H1 (cell line): ENCODE results near the gene PFDN6. TPM values are rescaled to one million over a fixed set of nuclear protein-coding genes. Genes with fewer than 3 reads are reported as not detected.

ENCODE experiments used
- CTCF ChIA-PET: fragments of 300-600 bp; sonication (Branson Sonifier 250); formaldehyde crosslinking; loops from one replicate; lab custom pipeline; 2021; ENCODE audit not compliant: partially characterized antibody; lab: Charles Lee
- POLR2A ChIA-PET: fragments of 300-600 bp; sonication (Branson Sonifier 250); formaldehyde crosslinking; loops from one replicate; lab custom pipeline; 2021; ENCODE audit warnings: inconsistent platforms; ENCODE audit not compliant: partially characterized antibody; lab: Charles Lee
- DNase-seq, 2 experiments: peaks; one replicate each; pipeline versions ENCODE4 v3.0.0 to v3.0.0-alpha.2; 2010 to 2022; ENCODE audit warnings: low spot score in 2 of 2, low read depth in 1 of 2, mixed read lengths in 1 of 2
- FAIRE-seq: peaks from 2 replicates; lab custom pipeline; 2011; peaks lifted over from hg19 to GRCh38; lab: Jason Lieb, UNC
- H2AFZ ChIP-seq: 2 replicates; pipeline ENCODE4 v1.8.1; 2012; ENCODE audit warnings: low read length, inconsistent platforms
- H2AK5ac ChIP-seq: 2 replicates; pipeline ENCODE4 v1.6.1; 2013; ENCODE audit warnings: low read depth, low read length
- H2BK120ac ChIP-seq: replicated peaks from 2 replicates; pipeline ENCODE3; 2013; ENCODE audit warnings: low read depth, low read length, inconsistent platforms
- H2BK12ac ChIP-seq: 2 replicates; pipeline ENCODE4 v1.6.1; 2013; ENCODE audit warnings: low read depth, low read length
- H2BK15ac ChIP-seq: 2 replicates; pipeline ENCODE4 v1.6.1; 2013; ENCODE audit warnings: low read length
- H2BK20ac ChIP-seq: 2 replicates; pipeline ENCODE4 v1.6.1; 2013; ENCODE audit warnings: low read length
- H2BK5ac ChIP-seq: 2 replicates; pipeline ENCODE4 v1.6.1; 2013; ENCODE audit warnings: low read depth, low read length
- H3K14ac ChIP-seq: 2 replicates; pipeline ENCODE4 v1.6.1; 2013; ENCODE audit warnings: inconsistent platforms; ENCODE audit not compliant: insufficient read length
- H3K18ac ChIP-seq: 2 replicates; pipeline ENCODE4 v1.6.1; 2013; ENCODE audit warnings: low read length; ENCODE audit errors: extremely low read depth
- H3K23ac ChIP-seq: 2 replicates; pipeline ENCODE4 v1.6.1; 2013; ENCODE audit warnings: inconsistent platforms; ENCODE audit not compliant: insufficient read length
- H3K23me2 ChIP-seq: 2 replicates; pipeline ENCODE4 v1.6.1; 2013; ENCODE audit warnings: low read depth, low read length
- H3K27ac ChIP-seq: 2 replicates; pipeline ENCODE4 v1.6.1; 2011; ENCODE audit warnings: low read depth, low read length, inconsistent platforms
- H3K27me3 ChIP-seq, 4 experiments: replicated peaks in 1 of 4; 1 replicate in 1 of 4; 2 replicates in 3 of 4; pipeline versions ENCODE4 v1.6.1 to v1.8.1; 2011 to 2013; ENCODE audit warnings: low read length in 3 of 4, mild to moderate bottlenecking in 3 of 4, inconsistent platforms in 2 of 4, mixed read lengths in 2 of 4, moderate library complexity in 1 of 4; ENCODE audit not compliant: control insufficient read depth in 3 of 4, insufficient read depth in 3 of 4; ENCODE audit errors: extremely low read depth in 1 of 4
- H3K36me3 ChIP-seq, 4 experiments: 2 replicates each; pipeline versions ENCODE4 v1.6.1 to v1.8.1; 2011 to 2013; ENCODE audit warnings: mild to moderate bottlenecking in 4 of 4, low read length in 3 of 4, moderate library complexity in 2 of 4, control low read depth in 1 of 4, inconsistent platforms in 1 of 4; ENCODE audit not compliant: insufficient read depth in 4 of 4, control insufficient read depth in 2 of 4
- H3K4ac ChIP-seq: replicated peaks from 2 replicates; pipeline ENCODE3; 2013; ENCODE audit warnings: low read length, low read depth, mixed read lengths, inconsistent platforms; ENCODE audit not compliant: insufficient read length
- H3K4me1 ChIP-seq, 4 experiments: replicated peaks in 1 of 4; 1 replicate in 1 of 4; 2 replicates in 3 of 4; pipeline versions ENCODE4 v1.6.1 to v1.8.1; 2011 to 2013; ENCODE audit warnings: low read length in 3 of 4, inconsistent platforms in 2 of 4, mixed read lengths in 1 of 4; ENCODE audit not compliant: insufficient read depth in 4 of 4, control insufficient read depth in 3 of 4
- H3K4me2 ChIP-seq, 2 experiments: 2 replicates each; pipeline versions ENCODE4 v1.6.1 to v1.8.1; 2011 to 2013; ENCODE audit warnings: low read depth in 2 of 2, low read length in 2 of 2, control low read depth in 1 of 2, inconsistent platforms in 1 of 2, mild to moderate bottlenecking in 1 of 2; ENCODE audit not compliant: insufficient read depth in 1 of 2
- H3K4me3 ChIP-seq, 4 experiments: fragments of 200-600, 300-600 bp in 1 of 4; sonication (generic), shearing (Covaris generic), sonication (Bioruptor Twin) in 1 of 4; 2 replicates each; pipeline versions ENCODE4 v1.5.1 to v1.8.1; 2011 to 2016; ENCODE audit warnings: low read length in 4 of 4, low read depth in 3 of 4, control low read depth in 2 of 4, inconsistent platforms in 2 of 4, mild to moderate bottlenecking in 2 of 4, mixed read lengths in 1 of 4, moderate library complexity in 1 of 4; ENCODE audit not compliant: insufficient read depth in 2 of 4; ENCODE audit errors: extremely low read depth in 1 of 4
- H3K56ac ChIP-seq: replicated peaks from 2 replicates; pipeline ENCODE3; 2013; ENCODE audit warnings: low read depth, mild to moderate bottlenecking, mixed read lengths, low read length, inconsistent platforms; ENCODE audit not compliant: insufficient read length
- H3K79me1 ChIP-seq: 2 replicates; pipeline ENCODE4 v1.6.1; 2013; ENCODE audit warnings: low read depth, low read length, control low read depth
- H3K79me2 ChIP-seq, 2 experiments: 2 replicates each; pipeline versions ENCODE4 v1.6.1 to v1.8.1; 2012 to 2013; ENCODE audit warnings: low read length in 2 of 2, mild to moderate bottlenecking in 2 of 2, inconsistent platforms in 1 of 2; ENCODE audit not compliant: insufficient read depth in 2 of 2, control insufficient read depth in 1 of 2
- H3K9ac ChIP-seq, 4 experiments: replicated peaks in 1 of 4; 1 replicate in 1 of 4; 2 replicates in 3 of 4; pipeline versions ENCODE4 v1.6.1 to v1.8.1; 2011 to 2013; ENCODE audit warnings: low read depth in 3 of 4, low read length in 3 of 4, control low read depth in 2 of 4, mild to moderate bottlenecking in 2 of 4, moderate library complexity in 2 of 4, inconsistent platforms in 1 of 4; ENCODE audit errors: extremely low read depth in 1 of 4
- H3K9me3 ChIP-seq, 2 experiments: 2 replicates each; pipeline versions ENCODE4 v1.6.1 to v1.8.1; 2012 to 2013; ENCODE audit warnings: mild to moderate bottlenecking in 2 of 2, moderate library complexity in 2 of 2, control low read depth in 1 of 2, inconsistent platforms in 1 of 2, low read depth in 1 of 2, low read length in 1 of 2, mixed read lengths in 1 of 2; ENCODE audit not compliant: insufficient read depth in 2 of 2
- H4K20me1 ChIP-seq, 2 experiments: replicated peaks in 1 of 2; 2 replicates each; pipeline versions ENCODE3 to v1.8.1; 2011 to 2013; ENCODE audit warnings: inconsistent platforms in 2 of 2, low read length in 2 of 2, mild to moderate bottlenecking in 1 of 2; ENCODE audit not compliant: insufficient read depth in 2 of 2, control insufficient read depth in 1 of 2
- H4K5ac ChIP-seq: 2 replicates; pipeline ENCODE4 v1.6.1; 2013; ENCODE audit warnings: low read length, low read depth, mixed read lengths, inconsistent platforms; ENCODE audit not compliant: insufficient read length
- H4K8ac ChIP-seq: 2 replicates; pipeline ENCODE4 v1.8.0; 2013; ENCODE audit warnings: mild to moderate bottlenecking, moderate library complexity, low read length, inconsistent platforms; ENCODE audit not compliant: insufficient read depth; ENCODE audit errors: extremely low read depth
- H4K91ac ChIP-seq: replicated peaks from 2 replicates; pipeline ENCODE3; 2013; ENCODE audit warnings: low read length, mixed read lengths, inconsistent platforms; ENCODE audit not compliant: insufficient read length
- POLR2A ChIP-seq, 2 experiments: IDR thresholded peaks; 1 replicate in 1 of 2; 2 replicates in 1 of 2; pipeline ENCODE4 v1.6.1; 2011; ENCODE audit warnings: low read depth in 2 of 2, low read length in 2 of 2, mild to moderate bottlenecking in 2 of 2; ENCODE audit errors: control extremely low read depth in 1 of 2
- SAP30 ChIP-seq: fragments of 300-600 bp; sonication (generic); IDR thresholded peaks from 2 replicates; pipeline ENCODE4 v1.7.1; 2012; ENCODE audit warnings: low read length, moderate library complexity, mild to moderate bottlenecking, inconsistent platforms; ENCODE audit not compliant: insufficient read depth, insufficient replicate concordance
- SP4 ChIP-seq: IDR thresholded peaks from 2 replicates; pipeline ENCODE4 v1.6.1; 2012; ENCODE audit warnings: low read length, inconsistent platforms
- TBP ChIP-seq: IDR thresholded peaks from 2 replicates; pipeline ENCODE4 v1.6.1; 2011; ENCODE audit warnings: low read depth, low read length, improper control_type of control experiment
- WGBS, 2 experiments: shearing (Covaris generic) in 1 of 2; methylation state at CpG; one replicate each; pipeline versions ENCODE4 v1.1.6 to v1.1.7; 2013 to 2015; ENCODE audit warnings: low lambda C conversion rate in 2 of 2, mixed read lengths in 2 of 2, inconsistent platforms in 1 of 2, low coverage in 1 of 2, missing lambda C conversion rate in 1 of 2; ENCODE audit not compliant: insufficient replicate concordance in 2 of 2, insufficient coverage in 1 of 2, insufficient read length in 1 of 2; ENCODE audit errors: extremely low coverage in 1 of 2, missing lambda C conversion rate in 1 of 2; 5-methylcytosine and 5-hydroxymethylcytosine counted together
- microRNA-seq, 2 experiments: library from miRNA; unstranded; fragments of <30 nt; microRNA quantifications; one replicate each; pipeline versions ENCODE4 to v1.2.0, GENCODE V29; 2016 to 2020; ENCODE audit warnings: borderline microRNAs expressed in 2 of 2, borderline number of aligned reads in 2 of 2, borderline replicate concordance in 1 of 2
- polyA plus RNA-seq, 7 experiments: library from polyadenylated mRNA; depleted of rRNA in 3 of 7; stranded (reverse) in 5 of 7; unstranded in 2 of 7; fragments of >200 nt in 5 of 7; fragments of 200-250 nt in 2 of 7; gene quantifications; 1 replicate in 5 of 7; 2 replicates in 1 of 7; 4 replicates in 1 of 7; pipeline versions ENCODE4 v1.2.1 to v1.2.3, GENCODE V29; 2011 to 2013; ENCODE audit warnings: missing spikeins in 2 of 7, mixed read lengths in 2 of 7
- total RNA-seq: library from RNA; stranded (reverse); fragmentation: NEBNext Ultra II Directional; extraction: Animal tissue kit (Norgen Biotek cat#: 25700); gene quantifications from 2 replicates; pipeline ENCODE4 v1.2.1, GENCODE V29; 2021

Gene PFDN6
- total and polyA plus RNA-seq, 2 of the 8 experiments (the other 6 are each of a cell fraction or from before 2014, with no cell fraction given) = 32.0 to 95.7 TPM

GRCh38 chr6:33339193-33339592, 49.8 kb downstream of the PFDN6 start:
- H3K4me1 ChIP-seq = no peaks in the 10 kb centered on the region
- no peak overlapping the region for H3K4ac ChIP-seq
- H2BK15ac ChIP-seq = no peak overlapping the region
- H3K23me2 ChIP-seq = no peaks in the 10 kb centered on the region
- no peak overlapping the region for H2BK12ac ChIP-seq
- ChIA-PET POLR2A (interaction anchor here (1.0 kb wide), 1 partner anchor 87 kb away, joined by 3 read pairs; no protein-coding TSS in a partner anchor), CTCF (interaction anchor here (0.6 to 1.0 kb wide), 2 partner anchors 9 to 38 kb away, joined by 3 to 4 read pairs; no protein-coding TSS in a partner anchor)
- no peak overlapping the region for H3K27ac ChIP-seq
- H4K20me1 ChIP-seq = no peaks in the 10 kb centered on the region
- H3K79me2 ChIP-seq = no peaks in the 10 kb centered on the region
- no peaks in the 10 kb centered on the region for H3K9me3 ChIP-seq
- no peak for DNase-seq
- H4K5ac ChIP-seq = no peak overlapping the region
- no peak overlapping the region for H4K8ac ChIP-seq
- H3K4me3 ChIP-seq = no peak overlapping the region
- H2BK120ac ChIP-seq = no peak overlapping the region
- TF ChIP-seq POLR2A (IDR thresholded peaks at IDR 0.05; ENCODE audit: control extremely low read depth in 1 of 2, low read depth in 2 of 2, low read length in 2 of 2) = no peak
- no peak for TF ChIP-seq TBP
- TF ChIP-seq SAP30 = no peak
- no peak for TF ChIP-seq SP4
- H2AFZ ChIP-seq = no peak overlapping the region
- no peak overlapping the region for H3K18ac ChIP-seq
- H3K36me3 ChIP-seq = no peaks in the 10 kb centered on the region
- H4K91ac ChIP-seq = no peak overlapping the region
- no peaks in the 10 kb centered on the region for H3K27me3 ChIP-seq
- H2BK5ac ChIP-seq = no peak overlapping the region
- no peak overlapping the region for H2BK20ac ChIP-seq
- no peak for FAIRE-seq
- no peak overlapping the region for H3K23ac ChIP-seq
- H3K79me1 ChIP-seq = no peaks in the 10 kb centered on the region
- no peak overlapping the region for H3K14ac ChIP-seq
- H3K4me2 ChIP-seq = no peak overlapping the region
- H3K56ac ChIP-seq = no peak overlapping the region
- no peak overlapping the region for H2AK5ac ChIP-seq
- WGBS, 2 experiments = 91% methylated on average over 6 of the region's 6 CpGs; no CpG with 5 or more reads in 1 of the 2 experiments
- no peak overlapping the region for H3K9ac ChIP-seq

Small RNAs within 50 kb of the gene (microRNA-seq; reads per million reads assigned to microRNA genes)
- gene MIR6834 (0 to 0.20 reads per million in 2 experiments), gene MIR6873 (0 to 0.20 reads per million in 2 experiments)

Other genes starting within 250 kb of the PFDN6 start
- gene HLA-DPA1, start 216.0 kb upstream of the PFDN6 start, total RNA-seq = 6.2 and 6.8 TPM in 2 replicates
- 8.4 and 13.1 TPM in 2 replicates for gene HLA-DPA1, start 216.0 kb upstream of the PFDN6 start, polyA plus RNA-seq (2011; rRNA removed)
- gene HLA-DPB1, start 213.6 kb upstream of the PFDN6 start, total RNA-seq = 32.3 and 37.8 TPM in 2 replicates
- gene HLA-DPB1, start 213.6 kb upstream of the PFDN6 start, polyA plus RNA-seq (2011; rRNA removed) = 58.8 and 62.8 TPM in 2 replicates
- 2.8 and 3.5 TPM in 2 replicates for gene COL11A2, start 97.1 kb upstream of the PFDN6 start, total RNA-seq
- gene COL11A2, start 97.1 kb upstream of the PFDN6 start, polyA plus RNA-seq (2011; rRNA removed) = 3.8 and 4.7 TPM in 2 replicates
- gene RXRB, start 88.9 kb upstream of the PFDN6 start, total RNA-seq = 17.8 and 18.1 TPM in 2 replicates
- 13.0 and 13.9 TPM in 2 replicates for gene RXRB, start 88.9 kb upstream of the PFDN6 start, polyA plus RNA-seq (2011; rRNA removed)
- gene SLC39A7, start 88.7 kb upstream of the PFDN6 start, total RNA-seq = 120 and 123 TPM in 2 replicates
- gene SLC39A7, start 88.7 kb upstream of the PFDN6 start, polyA plus RNA-seq (2011; rRNA removed) = 63.3 and 70.2 TPM in 2 replicates
- 3.3 and 3.6 TPM in 2 replicates for gene HSD17B8, start 84.9 kb upstream of the PFDN6 start, total RNA-seq
- gene HSD17B8, start 84.9 kb upstream of the PFDN6 start, polyA plus RNA-seq (2011; rRNA removed) = 17.1 and 22.0 TPM in 2 replicates
- gene RING1, start 81.1 kb upstream of the PFDN6 start, total RNA-seq = 26.0 and 27.4 TPM in 2 replicates
- gene RING1, start 81.1 kb upstream of the PFDN6 start, polyA plus RNA-seq (2011; rRNA removed) = 16.4 and 26.0 TPM in 2 replicates
- 35.0 and 36.5 TPM in 2 replicates for gene VPS52, start 17.7 kb upstream of the PFDN6 start, total RNA-seq
- gene VPS52, start 17.7 kb upstream of the PFDN6 start, polyA plus RNA-seq (2011; rRNA removed) = 86.3 and 89.7 TPM in 2 replicates
- gene RPS18, start 17.5 kb upstream of the PFDN6 start, total RNA-seq = 2,791 and 2,796 TPM in 2 replicates
- 4,466 and 7,099 TPM in 2 replicates for gene RPS18, start 17.5 kb upstream of the PFDN6 start, polyA plus RNA-seq (2011; rRNA removed)
- 3.0 and 4.2 TPM in 2 replicates for gene B3GALT4, start 12.5 kb upstream of the PFDN6 start, total RNA-seq
- 2.2 and 3.2 TPM in 2 replicates for gene B3GALT4, start 12.5 kb upstream of the PFDN6 start, polyA plus RNA-seq (2011; rRNA removed)
- 91.0 and 99.4 TPM in 2 replicates for gene WDR46, start 362 bp upstream of the PFDN6 start, total RNA-seq
- gene WDR46, start 362 bp upstream of the PFDN6 start, polyA plus RNA-seq (2011; rRNA removed) = 69.7 and 71.3 TPM in 2 replicates
- 58.1 and 63.2 TPM in 2 replicates for gene RGL2, start 9.3 kb downstream of the PFDN6 start, total RNA-seq
- gene RGL2, start 9.3 kb downstream of the PFDN6 start, polyA plus RNA-seq (2011; rRNA removed) = 80.3 and 124 TPM in 2 replicates
- gene TAPBP, start 24.5 kb downstream of the PFDN6 start, total RNA-seq = 33.5 and 35.4 TPM in 2 replicates
- gene TAPBP, start 24.5 kb downstream of the PFDN6 start, polyA plus RNA-seq (2011; rRNA removed) = 24.5 and 28.9 TPM in 2 replicates
- gene ZBTB22, start 28.1 kb downstream of the PFDN6 start, total RNA-seq = 9.8 and 9.9 TPM in 2 replicates
- 7.4 and 11.0 TPM in 2 replicates for gene ZBTB22, start 28.1 kb downstream of the PFDN6 start, polyA plus RNA-seq (2011; rRNA removed)
- 81.9 and 85.0 TPM in 2 replicates for gene DAXX, start 33.4 kb downstream of the PFDN6 start, total RNA-seq
- gene DAXX, start 33.4 kb downstream of the PFDN6 start, polyA plus RNA-seq (2011; rRNA removed) = 31.1 and 53.7 TPM in 2 replicates
- gene KIFC1, start 102.2 kb downstream of the PFDN6 start, total RNA-seq = 64.3 and 69.3 TPM in 2 replicates
- 46.6 and 60.9 TPM in 2 replicates for gene KIFC1, start 102.2 kb downstream of the PFDN6 start, polyA plus RNA-seq (2011; rRNA removed)
- 45.4 and 47.3 TPM in 2 replicates for gene PHF1, start 121.4 kb downstream of the PFDN6 start, total RNA-seq
- gene PHF1, start 121.4 kb downstream of the PFDN6 start, polyA plus RNA-seq (2011; rRNA removed) = 78.6 and 109 TPM in 2 replicates
- 297 and 315 TPM in 2 replicates for gene CUTA, start 128.5 kb downstream of the PFDN6 start, total RNA-seq
- 460 and 671 TPM in 2 replicates for gene CUTA, start 128.5 kb downstream of the PFDN6 start, polyA plus RNA-seq (2011; rRNA removed)
- 101 and 109 TPM in 2 replicates for gene SYNGAP1, start 130.5 kb downstream of the PFDN6 start, total RNA-seq
- 31.0 and 66.9 TPM in 2 replicates for gene SYNGAP1, start 130.5 kb downstream of the PFDN6 start, polyA plus RNA-seq (2011; rRNA removed)
- 20.2 and 25.0 TPM in 2 replicates for gene ZBTB9, start 165.0 kb downstream of the PFDN6 start, total RNA-seq
- gene ZBTB9, start 165.0 kb downstream of the PFDN6 start, polyA plus RNA-seq (2011; rRNA removed) = 15.1 and 16.9 TPM in 2 replicates